DMS153 (cell line): Measurements from ENCODE around the gene DHX8.

Experiments used
- DNase-seq: peaks from one replicate; lab custom pipeline; 2025; lab: John Stamatoyannopoulos, UW

Gene DHX8

DNA sequence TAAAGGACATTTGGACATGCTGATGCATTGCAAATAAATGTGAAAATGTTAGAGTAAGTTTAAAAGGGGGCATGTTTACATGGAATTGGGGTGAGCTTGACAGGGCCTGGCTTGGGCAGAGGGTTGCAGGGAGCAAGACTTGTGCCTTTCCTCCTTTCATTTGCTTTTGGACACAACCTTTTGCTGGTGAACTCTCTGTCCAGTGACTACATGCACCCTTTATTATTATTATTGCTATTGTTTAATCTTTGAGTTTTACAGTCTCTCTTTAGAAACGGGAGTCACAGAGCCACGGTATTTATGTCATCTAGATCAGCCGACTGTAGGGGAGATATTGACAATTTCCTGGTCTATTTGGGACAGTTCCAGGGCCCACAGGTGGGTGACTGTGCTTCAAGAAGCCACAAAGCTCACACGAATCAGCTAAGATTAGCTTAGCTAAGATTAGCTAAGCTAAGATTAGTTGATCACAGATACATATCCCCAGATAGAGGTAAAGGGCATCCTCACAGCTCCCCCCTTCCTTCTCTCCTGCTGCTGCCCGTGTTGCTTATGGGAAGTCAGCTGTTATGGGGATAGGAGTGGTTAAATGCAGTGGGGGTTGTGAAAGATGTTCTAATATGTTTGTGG is 91.2 kb downstream of the DHX8 start:
- no peak for DNase-seq
